HG03558 (cell line): ENCODE data around the gene FAM186B.

Experiments used
- ATAC-seq: cut with Tn5 transposase; IDR thresholded peaks from one replicate; pipeline ENCODE4 v1.9.1; 2021; ENCODE audit warnings: moderate number of reproducible peaks; ENCODE audit not compliant: unreplicated experiment; ENCODE audit errors: extremely low read depth

The FAM186B gene

DNA sequence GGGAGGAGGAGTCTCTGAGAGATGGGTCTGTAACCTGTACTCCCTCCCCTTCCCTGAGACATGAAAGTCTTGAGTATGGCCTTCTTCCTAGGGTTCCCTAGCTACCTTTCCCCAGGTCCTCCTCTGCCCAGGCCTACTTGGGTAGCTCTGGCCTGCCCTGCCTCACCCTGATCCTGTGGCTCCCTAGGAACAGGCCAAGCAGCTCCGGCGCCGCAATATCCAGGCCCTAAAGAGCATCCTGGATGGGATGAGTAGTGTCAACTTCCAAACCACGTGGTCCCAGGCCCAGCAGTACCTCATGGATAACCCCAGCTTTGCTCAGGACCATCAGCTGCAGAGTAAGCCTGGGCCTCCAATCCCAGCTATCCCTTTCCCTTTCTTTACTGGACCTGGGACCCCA lies 30.2 kb upstream of the FAM186B start:
- ATAC-seq: no peak

DNA sequence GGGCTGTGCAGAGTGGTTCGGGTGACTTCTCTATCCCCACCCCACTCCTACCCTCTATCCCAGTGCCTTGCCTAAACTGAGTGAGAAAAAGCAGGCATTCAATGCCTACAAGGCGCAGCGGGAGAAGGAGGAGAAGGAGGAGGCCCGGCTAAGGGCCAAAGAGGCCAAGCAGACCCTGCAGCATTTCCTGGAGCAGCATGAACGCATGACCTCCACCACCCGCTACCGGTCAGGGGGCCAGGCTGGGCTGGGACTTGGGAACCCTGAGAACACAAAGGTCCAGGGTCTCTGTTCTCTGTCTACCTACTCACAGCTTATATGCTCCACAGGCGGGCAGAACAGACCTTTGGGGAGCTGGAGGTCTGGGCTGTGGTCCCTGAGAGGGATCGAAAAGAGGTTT lies 29.6 kb upstream of the FAM186B start:
- no peak for ATAC-seq

DNA sequence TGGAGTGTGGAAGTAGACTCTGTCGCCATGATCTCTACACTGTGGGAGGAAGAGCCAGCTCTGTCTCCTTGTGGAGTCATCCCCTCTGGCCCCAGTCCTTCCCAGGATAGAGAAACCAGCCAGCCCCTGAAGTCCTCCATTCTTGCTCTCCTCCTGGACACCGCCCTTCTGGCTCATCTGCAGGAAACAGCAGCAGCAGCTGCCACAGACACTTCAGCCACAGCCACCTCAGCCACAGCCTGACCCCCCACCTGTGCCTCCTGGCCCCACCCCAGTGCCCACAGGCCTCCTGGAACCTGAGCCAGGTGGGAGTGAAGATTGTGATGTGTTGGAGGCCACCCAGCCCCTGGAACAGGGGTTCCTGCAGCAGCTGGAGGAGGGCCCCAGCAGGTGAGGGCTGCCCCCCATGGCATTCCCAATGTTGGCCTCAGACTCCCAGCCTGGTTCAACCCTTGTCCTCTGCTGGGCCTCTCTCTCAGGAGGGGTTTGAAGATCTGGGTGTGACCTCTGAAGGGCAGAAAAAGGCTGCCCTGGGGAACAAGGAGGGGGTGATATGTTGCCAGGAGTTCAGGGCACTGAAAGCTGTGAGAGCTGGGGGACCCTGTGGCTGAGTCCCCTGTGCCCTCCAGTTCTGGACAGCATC lies 28.4 kb upstream of the FAM186B start:
- ATAC-seq: no peak

- no peak for ATAC-seq
Observed at GRCh38 chr12:49632986-49633702, 27.7 kb upstream of the FAM186B start.

GRCh38 chr12:49632401-49632800 lies 27.0 kb upstream of the FAM186B start:
- no peak for ATAC-seq

DNA sequence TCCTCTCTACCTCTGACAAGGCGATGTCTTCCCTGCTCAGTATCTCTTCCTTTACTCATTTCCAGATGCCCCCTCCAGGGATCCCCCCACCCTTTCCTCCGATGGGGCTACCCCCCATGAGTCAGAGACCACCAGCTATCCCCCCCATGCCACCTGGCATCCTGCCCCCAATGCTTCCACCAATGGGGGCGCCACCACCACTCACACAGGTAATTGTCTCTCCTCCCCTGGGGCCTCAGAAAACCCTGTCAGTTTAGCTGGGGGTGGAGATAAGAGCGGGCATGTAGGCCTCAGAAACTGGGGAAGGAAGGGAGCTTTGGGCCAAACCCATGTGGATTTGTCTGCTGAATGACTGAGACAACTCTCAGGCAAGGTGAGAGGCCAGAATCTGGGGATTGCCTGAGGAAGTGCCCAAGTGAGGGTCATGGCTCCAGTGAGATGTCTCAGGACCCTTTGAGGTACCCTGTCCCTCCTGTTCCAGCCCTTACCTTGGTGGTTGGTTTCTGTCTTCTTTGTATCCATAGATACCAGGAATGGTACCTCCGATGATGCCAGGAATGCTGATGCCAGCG lies 26.0 kb upstream of the FAM186B start:
- no peak for ATAC-seq

- ATAC-seq: no peak
Observed at GRCh38 chr12:49627752-49628360, 22.4 kb upstream of the FAM186B start.

GRCh38 chr12:49626836-49627235 lies 21.4 kb upstream of the FAM186B start:
- ATAC-seq: no peak

DNA sequence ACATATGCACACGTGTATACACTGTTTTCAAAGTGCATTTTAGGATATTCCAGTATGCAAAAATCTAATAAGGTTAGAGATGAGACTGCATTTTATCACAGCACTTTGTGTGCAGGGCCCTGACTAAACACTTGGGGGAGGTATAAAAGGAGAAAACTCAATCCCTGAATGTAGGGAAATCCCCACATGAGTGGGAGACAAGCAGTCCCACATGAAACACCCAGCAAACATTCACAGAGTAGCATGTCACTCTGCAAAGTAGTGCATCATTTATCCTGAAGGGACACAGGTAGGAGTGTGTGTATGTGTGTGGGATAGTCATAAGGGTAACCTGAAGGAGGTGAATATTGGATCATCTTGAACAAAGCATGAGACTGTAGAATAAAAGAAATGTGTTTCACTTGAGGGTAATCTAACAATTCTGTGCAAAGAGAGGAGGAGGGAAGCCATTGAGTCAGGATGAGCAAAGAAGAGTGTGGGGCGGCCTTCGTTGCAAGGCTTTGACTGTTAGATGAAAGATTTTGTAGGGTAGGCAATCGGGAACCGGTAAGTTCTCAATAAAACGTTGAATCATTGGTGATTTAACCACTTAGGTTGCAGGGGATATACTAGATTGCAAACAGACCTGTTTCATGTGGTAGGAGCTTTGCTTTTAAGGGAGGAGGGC lies 20.9 kb upstream of the FAM186B start:
- no peak for ATAC-seq

- ATAC-seq: no peak
Observed at GRCh38 chr12:49624921-49625577, 19.6 kb upstream of the FAM186B start.

DNA sequence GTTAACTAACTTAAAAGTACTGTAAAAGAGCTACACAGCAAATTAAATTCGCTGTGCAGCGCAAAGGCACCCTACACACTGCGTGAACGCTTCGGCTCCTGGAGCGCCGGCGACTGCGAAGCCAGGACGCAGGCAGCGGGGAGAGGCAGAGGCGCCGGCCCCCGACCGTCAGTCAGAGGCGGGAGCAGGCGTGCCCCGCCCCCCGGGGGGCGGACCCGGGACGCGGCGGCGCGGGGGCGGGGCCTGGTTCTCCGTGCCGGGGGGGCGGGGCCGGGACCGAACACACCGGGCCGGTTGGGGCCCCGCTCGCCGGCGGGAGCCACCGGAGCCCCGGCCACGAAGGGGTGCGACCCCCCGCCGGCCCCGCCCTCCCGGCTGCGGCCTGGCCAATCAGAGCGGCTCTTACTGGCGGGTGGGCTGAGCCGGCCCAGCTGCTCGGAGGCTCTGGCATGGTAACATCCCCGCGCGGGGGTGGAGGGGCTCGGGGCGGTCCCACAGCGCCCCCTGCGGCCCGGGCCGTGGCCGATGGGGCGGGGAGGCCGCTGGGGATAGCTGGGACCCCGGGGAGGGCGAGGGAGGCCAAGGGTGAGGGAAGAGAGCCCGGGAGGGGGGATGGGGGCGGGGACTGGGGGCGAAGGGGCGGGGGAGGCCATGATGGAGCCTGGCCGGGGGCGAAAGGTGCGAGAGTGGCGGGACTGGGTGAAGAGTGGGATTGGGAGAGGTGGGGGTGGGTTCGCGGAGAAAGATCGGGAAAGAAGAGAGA lies 17.9 kb upstream of the FAM186B start, which contains the start of gene PRPF40B:
Gene PRPF40B (plus strand): TSS at position 420 of the 763 bp plus-strand sequence. CDS start 30 bp downstream, at position 450.
- ATAC-seq: peak; percentile 47

GRCh38 chr12:49622501-49623141 lies 17.2 kb upstream of the FAM186B start:
- ATAC-seq: no peak

DNA sequence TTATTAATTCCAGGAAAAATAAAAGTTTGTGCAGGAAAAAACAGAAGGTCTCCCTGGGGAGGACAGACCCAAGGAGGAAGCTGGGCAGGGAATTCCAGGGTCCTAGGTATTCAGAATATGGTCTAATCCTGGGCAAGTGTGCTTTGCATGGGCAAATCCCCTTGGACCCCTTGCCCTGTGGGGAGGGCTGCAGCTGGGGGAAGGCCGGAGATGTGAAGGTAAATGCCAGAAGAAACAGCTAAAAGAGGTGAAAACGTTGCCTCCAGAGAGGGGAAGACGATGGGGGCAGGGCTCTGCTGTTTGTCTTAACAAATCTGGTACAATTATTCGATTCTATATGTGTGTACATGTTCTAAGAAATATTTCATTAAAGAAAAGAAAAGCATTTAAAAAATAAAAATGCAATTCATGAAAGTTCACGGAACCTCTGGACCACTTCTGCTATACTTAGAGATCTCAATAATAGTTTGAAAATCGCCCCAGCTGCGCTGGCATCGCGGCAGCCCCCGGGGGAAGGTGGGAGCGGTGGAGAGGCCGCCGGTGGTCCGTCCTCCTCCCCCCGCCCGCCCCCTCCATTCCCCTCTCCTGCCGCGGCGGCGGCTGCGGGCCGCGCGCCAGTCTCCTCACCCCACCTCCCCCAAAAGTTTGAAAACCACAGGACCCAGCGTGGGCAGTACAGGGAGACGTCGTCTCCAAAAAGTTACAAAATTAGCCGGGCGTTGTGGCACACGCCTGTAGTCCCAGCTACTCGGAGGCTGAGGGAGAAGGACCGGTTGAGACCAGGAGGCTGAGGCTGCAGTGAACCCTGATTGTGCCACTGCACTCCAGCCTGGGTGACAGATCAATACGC lies 16.4 kb upstream of the FAM186B start:
- no peak for ATAC-seq

DNA sequence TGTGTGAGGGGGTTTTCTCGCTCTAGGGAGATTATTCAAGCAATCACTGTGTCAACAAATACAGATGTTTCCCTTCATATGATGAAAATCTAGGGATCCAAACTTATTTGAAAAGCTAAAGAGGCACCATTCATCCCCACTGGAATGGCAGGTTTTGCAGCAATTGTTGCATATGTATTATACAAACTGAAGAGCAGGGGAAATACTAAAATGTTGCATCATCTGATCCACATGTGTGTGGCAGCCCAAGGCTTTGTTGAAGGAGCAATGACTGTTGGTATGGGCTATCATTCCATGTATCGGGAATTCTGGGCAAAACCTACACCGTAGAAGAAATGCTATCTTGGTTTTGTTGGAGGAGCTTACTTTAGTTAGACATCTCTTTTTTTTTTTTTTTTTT lies 13.8 kb upstream of the FAM186B start:
- ATAC-seq: no peak

DNA sequence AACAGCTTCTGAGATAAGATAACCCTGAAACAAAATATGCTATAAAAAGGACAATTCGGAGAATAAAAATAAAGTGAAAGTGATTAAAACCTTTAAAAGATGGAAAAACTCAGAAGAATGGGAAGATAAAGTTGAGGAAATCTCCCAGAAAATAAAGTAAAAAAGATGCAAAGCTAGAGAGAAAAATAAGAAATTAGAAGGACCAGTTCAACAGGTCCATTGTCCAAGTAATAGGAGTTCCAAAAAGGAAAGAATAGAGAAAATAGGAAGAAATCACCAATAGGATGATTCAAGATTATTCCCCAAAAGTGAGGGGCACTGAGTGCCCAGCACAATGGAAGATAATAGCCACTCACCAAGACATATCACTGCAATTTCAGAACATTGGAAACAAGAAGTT lies 13.1 kb upstream of the FAM186B start:
- ATAC-seq: no peak

DNA sequence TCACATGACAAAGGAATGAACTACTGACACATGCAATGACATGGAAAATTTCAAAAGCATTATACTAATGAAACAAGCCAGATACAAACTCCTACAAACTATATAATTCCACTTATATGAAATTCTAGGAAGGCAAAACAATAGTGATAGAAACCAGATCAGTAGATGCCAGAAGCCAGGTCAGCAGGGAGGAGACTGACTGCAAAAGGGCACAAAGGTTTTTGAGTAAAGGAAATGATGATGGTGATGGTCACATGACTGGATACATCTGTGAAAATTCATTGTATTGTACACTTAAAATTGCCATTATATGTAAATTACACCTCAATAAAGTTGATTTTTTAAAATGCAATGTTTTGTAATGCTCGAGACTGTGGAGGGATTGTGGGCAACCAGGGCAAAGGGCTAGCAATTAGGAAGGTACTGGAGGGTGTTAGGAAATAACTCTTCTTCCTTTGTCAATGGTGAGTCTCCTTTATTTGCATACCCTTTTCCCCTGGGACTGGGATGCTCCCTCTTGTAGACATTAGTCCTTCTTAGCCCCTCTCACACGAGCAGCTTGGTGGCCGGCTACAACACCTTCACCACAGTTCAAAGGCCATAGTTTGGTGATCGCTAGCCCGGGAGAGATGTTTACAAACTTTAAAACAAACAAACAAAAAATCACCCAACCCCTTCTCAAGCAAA lies 11.2 kb upstream of the FAM186B start:
- ATAC-seq: no peak

- no peak for ATAC-seq
Observed at GRCh38 chr12:49615725-49616124, 10.3 kb upstream of the FAM186B start.

- no peak for ATAC-seq
Observed at GRCh38 chr12:49612210-49612609, 6.8 kb upstream of the FAM186B start.
